ENCODE measurements around the gene HACD2. TPM values are rescaled to one million over a fixed set of nuclear protein-coding genes. Genes with fewer than 3 reads are reported as not detected.
A peak's percentile ranks its signal among the peaks of the same experiment; 100 is the strongest.

Gene HACD2, protein sequence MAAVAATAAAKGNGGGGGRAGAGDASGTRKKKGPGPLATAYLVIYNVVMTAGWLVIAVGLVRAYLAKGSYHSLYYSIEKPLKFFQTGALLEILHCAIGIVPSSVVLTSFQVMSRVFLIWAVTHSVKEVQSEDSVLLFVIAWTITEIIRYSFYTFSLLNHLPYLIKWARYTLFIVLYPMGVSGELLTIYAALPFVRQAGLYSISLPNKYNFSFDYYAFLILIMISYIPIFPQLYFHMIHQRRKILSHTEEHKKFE
- total RNA-seq (38.3 TPM), polyA plus RNA-seq (15.0 TPM)

DNA sequence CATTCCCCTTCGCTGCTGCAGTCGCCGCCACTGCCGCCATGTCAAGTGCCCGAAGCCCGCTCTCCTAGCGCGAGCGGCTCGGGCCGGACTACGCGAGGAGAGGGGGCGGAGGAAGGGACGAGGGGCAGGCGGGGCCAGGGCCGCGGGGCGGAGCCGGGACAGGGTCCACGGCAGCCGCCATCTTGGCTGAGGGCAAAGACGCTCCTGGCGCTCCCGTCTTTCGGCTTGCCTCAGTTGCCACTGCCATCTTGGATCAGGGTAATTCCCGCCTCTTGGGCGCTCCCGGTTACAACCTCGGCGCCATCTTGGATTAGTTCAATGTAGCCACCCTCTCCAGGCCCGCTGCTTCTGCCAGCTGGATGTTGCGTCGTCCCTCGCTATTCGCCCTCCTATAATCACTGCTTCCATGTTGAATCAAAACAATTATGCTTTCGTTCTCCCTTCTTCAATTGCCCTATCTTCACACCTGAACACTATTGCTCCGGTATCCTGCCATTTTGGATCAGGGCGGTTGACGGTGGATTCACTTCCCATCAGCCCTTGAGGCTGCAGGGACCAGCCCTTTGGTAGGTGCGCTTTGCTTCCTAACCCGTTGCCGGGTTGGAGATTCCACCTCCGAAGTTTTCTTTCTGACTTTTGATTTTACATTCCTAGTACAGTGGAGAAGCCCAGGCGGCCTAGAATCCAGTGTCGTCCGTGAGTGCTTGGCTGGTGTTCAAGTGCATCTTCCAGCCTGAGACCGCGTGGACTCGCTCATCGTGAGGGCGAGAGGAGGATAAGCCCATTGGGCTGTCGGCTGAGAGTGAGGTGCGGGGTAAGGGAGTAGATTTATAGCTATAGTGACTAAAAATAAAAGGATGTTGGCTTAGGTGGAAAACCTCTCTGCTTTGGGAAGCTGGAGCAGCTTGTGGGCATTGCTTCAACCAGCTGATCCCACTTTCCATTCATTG lies at the start of gene HACD2:
Gene HACD2, minus strand, starts transcription at position 66 of the 950 bp plus-strand sequence. Its CDS starts 26 bp downstream, at position 40.
- Histone ChIP-seq H3K4me3 (ENCODE audit: low read depth, low read length) (peak within 1 kb of the TSS; percentile 60), H3K27ac (ENCODE audit: low read depth) (peak within 1 kb of the TSS; percentile 71), H3K4me1 (ENCODE audit: insufficient read depth) (peaks cover 4% of the 10 kb centered on the region), H3K36me3 (ENCODE audit: insufficient read depth) (peaks cover 3% of the 10 kb centered on the region)
- under 1% methylated on average over 54 of the region's 54 CpGs for WGBS
- peak; percentile 96 for DNase-seq (ENCODE audit: extremely low spot score)

DNA sequence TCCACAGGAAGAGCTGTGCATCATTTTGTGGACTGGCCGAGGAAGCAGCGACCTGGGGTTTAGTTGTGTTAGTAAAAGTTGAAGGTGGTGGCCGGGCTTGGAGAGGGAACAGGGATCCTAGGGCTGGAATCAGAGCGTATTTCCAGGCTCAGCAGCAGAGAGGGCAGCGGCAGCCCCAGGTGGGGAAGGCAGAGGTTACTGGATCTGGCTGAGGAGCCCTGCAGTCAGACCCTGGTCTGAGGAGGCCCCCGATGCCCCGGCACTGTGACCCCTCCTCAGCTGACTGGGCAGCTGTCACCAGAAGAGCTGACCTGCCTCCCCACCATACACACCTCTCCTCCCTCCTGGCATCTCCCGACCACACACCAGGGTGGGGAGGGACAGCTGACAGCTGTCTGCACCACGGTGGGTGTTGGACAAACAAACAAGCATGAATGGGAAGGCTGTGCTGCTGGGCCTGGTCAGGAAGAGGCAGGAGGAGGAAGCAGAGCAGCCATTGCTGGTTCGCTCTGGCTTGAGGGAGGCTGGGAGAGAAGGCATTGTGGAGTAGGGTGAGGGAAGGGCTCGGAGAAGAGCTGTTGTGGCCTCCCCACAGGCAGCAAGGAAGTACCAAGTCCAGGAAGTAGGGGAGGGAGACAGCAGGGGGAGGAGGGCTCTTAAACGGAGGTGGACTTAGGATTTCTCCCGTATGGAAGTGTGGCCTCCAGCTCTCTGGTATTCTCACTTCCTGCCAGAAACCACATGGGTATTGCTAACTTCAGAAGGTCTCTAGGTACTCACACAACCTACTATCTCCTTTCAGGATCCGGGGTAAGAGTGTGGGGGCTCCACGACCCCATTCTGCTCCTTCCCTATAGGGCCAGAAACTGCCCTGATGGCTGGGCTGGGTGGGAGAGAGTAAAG lies 49.5 kb upstream of the HACD2 start:
- 60% methylated on average over 15 of the region's 15 CpGs for whole genome bisulfite sequencing
- Histone ChIP-seq H3K27ac (ENCODE audit: low read depth) (no peak overlapping the region), H3K4me3 (ENCODE audit: low read depth, low read length) (no peak overlapping the region), H3K36me3 (ENCODE audit: insufficient read depth) (no peaks in the 10 kb centered on the region), H3K4me1 (ENCODE audit: insufficient read depth) (no peaks in the 10 kb centered on the region)
- no peak for DNase-seq (ENCODE audit: extremely low spot score)

DNA sequence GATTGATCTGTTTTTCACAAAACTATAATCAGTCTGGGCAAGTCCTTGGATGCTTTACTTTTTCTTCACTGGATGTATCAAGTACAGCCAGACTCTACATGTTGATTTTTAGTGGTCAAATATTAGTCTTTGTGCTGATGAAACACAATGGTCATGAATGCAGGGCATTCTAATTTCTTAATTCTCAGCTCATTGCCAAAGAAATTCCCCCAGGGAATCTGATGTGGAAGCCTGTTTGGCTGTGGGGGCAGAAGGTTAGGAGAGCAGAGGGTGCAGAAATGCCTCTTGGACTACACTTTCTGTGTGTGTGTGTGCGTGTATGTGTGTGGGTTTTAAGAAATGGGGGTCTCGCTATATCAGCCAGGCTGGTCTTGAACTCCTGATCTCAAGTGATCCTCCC lies 48.7 kb upstream of the HACD2 start:
- whole genome bisulfite sequencing = 77% methylated on average over 2 of the region's 2 CpGs
- H3K36me3 ChIP-seq (ENCODE audit: insufficient read depth) = no peaks in the 10 kb centered on the region

DNA sequence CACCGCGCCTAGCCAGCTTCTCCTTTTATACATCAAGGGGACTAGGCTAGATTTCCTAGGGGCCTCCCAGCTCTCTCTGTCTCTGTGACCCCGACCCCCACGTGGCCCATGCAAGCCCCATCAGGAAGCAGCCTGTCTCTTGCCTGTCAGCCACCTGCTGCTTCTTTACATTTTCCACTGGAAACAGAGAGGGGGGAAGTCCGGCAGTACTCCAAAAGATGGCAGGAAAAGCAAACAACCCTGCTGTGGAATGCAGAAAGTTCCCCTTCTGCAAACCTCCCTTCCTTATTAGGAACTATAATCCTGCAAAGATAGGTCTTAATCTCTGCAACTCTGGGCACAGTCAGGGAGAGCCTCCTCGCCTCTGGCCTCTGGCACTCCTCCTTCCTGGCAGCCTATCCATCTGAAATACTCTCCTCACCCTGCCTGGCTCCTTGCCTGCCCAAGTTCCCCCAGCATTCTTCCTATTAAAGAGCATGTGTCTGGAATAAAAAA lies 47.4 kb upstream of the HACD2 start:
- Histone ChIP-seq H3K4me3 (ENCODE audit: low read depth, low read length) (no peak overlapping the region), H3K27ac (ENCODE audit: low read depth) (no peak overlapping the region), H3K4me1 (ENCODE audit: insufficient read depth) (no peaks in the 10 kb centered on the region), H3K36me3 (ENCODE audit: insufficient read depth) (no peaks in the 10 kb centered on the region)
- WGBS = 24% methylated on average over 6 of the region's 6 CpGs
- DNase-seq (ENCODE audit: extremely low spot score) = no peak

More for the DNA sequence above, 48.7 kb upstream of the HACD2 start:
- no peaks in the 10 kb centered on the region for H3K4me1 ChIP-seq (ENCODE audit: insufficient read depth)
- H3K27ac ChIP-seq (ENCODE audit: low read depth) = no peak overlapping the region
- no peak for DNase-seq (ENCODE audit: extremely low spot score)
- no peak overlapping the region for H3K4me3 ChIP-seq (ENCODE audit: low read depth, low read length)

DNA sequence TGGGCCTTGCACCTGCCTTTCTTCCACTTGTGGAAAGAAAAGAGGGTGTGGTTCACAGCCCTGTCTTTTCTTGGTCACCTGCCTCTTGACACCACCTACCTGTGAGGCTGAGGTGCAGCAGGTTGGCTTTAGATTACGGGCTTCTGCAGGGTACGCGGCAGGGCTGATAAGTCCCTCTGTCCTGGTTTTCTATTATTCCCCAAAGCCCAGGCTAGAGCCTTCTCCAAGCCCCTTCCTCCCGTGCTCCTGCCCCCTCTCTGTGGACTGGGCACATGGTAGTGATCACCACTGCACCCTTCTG lies 44.8 kb upstream of the HACD2 start:
- Histone ChIP-seq H3K4me1 (ENCODE audit: insufficient read depth) (no peaks in the 10 kb centered on the region), H3K4me3 (ENCODE audit: low read depth, low read length) (no peak overlapping the region), H3K27ac (ENCODE audit: low read depth) (no peak overlapping the region), H3K36me3 (ENCODE audit: insufficient read depth) (no peaks in the 10 kb centered on the region)
- DNase-seq (ENCODE audit: extremely low spot score) = no peak
- WGBS = 91% methylated on average over 4 of the region's 4 CpGs

DNA sequence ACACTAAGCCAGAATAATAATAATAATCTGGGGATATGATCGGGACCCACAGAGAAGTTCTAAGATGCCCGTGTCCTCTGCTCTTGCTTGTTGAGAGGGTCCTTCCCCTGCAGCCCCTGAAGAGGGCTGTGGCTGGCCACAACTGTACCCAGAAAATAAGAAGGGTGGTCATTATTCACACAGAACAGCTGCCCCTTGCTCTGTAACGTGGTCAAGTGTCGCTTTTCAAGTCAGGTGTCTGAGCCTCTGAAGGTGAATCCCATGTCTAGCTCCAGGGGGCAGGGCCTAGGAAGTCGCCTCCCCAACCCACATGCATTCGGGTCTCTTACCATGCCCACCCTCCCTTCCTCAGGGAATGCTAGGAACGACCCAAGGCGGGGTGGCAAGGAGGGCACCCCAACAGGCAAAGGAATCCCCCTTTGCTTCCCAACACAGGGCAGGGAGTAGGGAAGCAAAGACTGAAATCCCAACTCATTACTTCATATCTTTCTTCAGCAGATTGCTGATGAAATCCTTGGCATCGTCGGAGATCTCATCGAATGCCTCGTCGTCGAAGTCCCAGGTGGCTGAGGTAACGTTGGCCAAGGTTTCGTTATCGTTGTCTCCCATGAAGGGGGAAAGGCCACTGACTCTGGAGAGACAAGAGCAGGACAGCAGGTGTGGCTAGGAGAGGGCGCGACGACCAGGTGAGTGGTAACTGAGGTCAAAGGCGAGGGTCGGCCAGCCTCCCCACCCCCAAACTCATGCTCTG lies 44.3 kb upstream of the HACD2 start:
- H3K27ac ChIP-seq (ENCODE audit: low read depth) = no peak overlapping the region
- 90% methylated on average over 22 of the region's 22 CpGs for WGBS
- no peak overlapping the region for H3K4me3 ChIP-seq (ENCODE audit: low read depth, low read length)
- no peaks in the 10 kb centered on the region for H3K4me1 ChIP-seq (ENCODE audit: insufficient read depth)
- no peak for DNase-seq (ENCODE audit: extremely low spot score)
- H3K36me3 ChIP-seq (ENCODE audit: insufficient read depth) = no peaks in the 10 kb centered on the region

DNA sequence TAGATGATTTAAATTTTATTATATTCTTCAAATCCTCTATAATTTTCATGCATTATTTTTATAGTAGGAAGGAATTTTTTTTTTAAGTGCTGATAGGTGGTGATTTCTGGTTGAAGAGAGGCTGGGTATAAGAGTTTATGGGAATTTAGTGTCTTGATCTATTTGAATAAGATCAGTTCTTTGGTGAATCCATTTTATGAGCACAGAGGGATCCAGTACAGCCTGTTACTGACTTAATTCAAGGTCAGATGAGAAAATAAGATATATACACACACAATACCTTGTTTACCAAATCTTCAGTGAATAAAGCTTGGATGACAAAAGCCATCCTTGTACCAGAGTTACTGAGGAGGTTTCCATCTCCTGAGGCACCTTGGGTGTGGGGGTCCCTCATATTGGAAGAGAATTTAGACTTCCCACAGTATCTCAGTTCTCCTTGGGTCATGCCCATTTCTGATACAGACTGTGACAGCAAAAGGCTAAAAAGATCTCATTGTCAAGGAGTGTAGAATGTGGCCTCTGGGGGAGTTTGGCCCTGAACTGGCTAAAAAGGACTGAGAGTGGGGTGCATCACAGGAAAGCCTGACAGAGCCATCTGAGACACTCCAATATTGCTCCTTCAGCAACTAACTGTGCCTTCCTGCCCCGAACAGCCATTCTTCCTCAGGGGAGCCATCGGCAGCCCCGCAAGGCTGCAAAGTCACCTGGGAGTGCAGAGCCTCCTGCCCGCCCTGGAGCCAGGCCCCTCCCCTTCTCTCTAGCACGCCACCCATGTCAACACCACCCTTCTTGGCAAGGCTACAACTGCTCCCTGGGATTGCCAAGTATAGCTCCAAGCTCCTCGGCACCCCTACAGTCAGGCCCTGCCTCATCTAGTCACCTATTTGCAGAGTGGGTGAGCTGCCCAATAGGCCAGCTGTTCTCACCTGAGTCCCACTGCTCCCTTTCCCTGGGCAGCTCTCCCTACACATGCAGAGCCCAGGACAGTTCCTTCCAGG lies 43.1 kb upstream of the HACD2 start:
- no peak overlapping the region for H3K27ac ChIP-seq (ENCODE audit: low read depth)
- no peaks in the 10 kb centered on the region for H3K4me1 ChIP-seq (ENCODE audit: insufficient read depth)
- 64% methylated on average over 6 of the region's 6 CpGs for WGBS
- no peak overlapping the region for H3K4me3 ChIP-seq (ENCODE audit: low read depth, low read length)
- DNase-seq (ENCODE audit: extremely low spot score) = no peak
- H3K36me3 ChIP-seq (ENCODE audit: insufficient read depth) = no peaks in the 10 kb centered on the region

DNA sequence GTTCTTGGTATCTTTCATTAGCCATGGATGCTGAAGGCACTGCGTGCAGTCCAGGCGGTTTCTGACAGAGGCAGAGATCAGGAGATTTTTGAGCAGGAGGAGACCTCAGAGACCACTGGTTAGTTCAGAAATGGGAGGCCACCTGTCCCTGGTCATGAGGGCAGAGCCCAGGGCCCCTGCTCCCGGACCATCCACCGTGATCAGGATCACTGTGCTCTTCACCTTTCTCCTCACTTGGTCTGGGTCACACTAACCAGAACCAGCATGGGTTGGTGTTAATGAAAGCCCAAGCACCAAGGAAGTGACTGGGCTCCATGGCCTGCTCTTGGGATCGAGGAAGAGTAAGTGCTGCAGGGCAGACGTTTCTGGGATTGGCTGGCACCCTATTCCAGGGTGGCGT lies 42.0 kb upstream of the HACD2 start:
- Histone ChIP-seq H3K27ac (ENCODE audit: low read depth) (no peak overlapping the region), H3K36me3 (ENCODE audit: insufficient read depth) (no peaks in the 10 kb centered on the region)
- 85% methylated on average over 7 of the region's 7 CpGs for WGBS

DNA sequence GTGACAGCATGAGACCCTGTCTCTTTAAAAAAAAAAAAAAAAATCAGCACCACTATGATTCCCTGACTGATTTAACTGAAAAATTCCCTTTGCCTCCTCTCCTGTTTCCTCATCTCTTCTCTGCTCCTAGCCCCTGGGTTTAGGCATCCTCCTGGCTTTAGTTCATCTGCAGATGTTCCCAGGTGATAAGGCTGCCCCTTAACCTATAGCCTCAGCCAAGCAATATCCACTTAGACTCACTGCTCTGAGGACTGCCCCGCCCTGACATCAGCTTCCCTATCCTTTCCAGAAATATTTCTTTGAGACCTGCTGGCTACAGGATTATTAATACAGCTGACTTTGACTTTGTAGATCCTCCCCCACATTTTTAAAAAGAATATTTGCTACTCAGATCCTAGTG lies 39.4 kb upstream of the HACD2 start:
- Histone ChIP-seq H3K4me1 (ENCODE audit: insufficient read depth) (no peaks in the 10 kb centered on the region), H3K4me3 (ENCODE audit: low read depth, low read length) (no peak overlapping the region), H3K27ac (ENCODE audit: low read depth) (no peak overlapping the region), H3K36me3 (ENCODE audit: insufficient read depth) (no peaks in the 10 kb centered on the region)
- no peak for DNase-seq (ENCODE audit: extremely low spot score)
- WGBS = 92% methylated on average over 1 of the region's 1 CpG

More for the DNA sequence above, 42.0 kb upstream of the HACD2 start:
- no peak overlapping the region for H3K4me3 ChIP-seq (ENCODE audit: low read depth, low read length)
- no peaks in the 10 kb centered on the region for H3K4me1 ChIP-seq (ENCODE audit: insufficient read depth)
- DNase-seq (ENCODE audit: extremely low spot score) = no peak

DNA sequence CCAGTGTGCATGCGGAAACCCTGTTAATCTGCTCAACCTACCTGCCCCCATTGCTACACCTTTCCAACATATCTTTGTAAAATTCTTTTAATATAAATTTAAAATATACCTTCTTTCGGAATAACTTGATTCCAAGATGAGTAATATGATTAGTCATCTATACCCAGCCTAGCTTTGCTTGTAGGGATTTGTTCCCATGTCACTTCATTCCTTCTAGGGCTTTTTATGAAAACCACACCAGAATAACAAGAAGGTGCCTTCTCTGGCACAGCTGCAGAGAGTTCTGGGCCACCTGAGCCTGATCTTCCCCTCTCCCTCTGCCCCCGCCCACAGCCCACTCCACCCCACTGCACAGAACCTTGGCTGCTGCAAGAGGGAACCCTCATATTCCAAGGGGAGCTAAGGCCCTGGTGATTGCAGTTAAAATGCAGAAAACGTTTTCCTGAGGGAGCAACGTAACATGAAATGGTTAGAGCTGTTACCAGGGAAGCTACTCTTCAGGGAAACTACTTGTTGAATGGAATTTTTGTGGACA lies 38.6 kb upstream of the HACD2 start:
- 79% methylated on average over 5 of the region's 5 CpGs for WGBS
- no peak overlapping the region for H3K4me3 ChIP-seq (ENCODE audit: low read depth, low read length)
- no peak for DNase-seq (ENCODE audit: extremely low spot score)
- H3K27ac ChIP-seq (ENCODE audit: low read depth) = no peak overlapping the region
- no peaks in the 10 kb centered on the region for H3K36me3 ChIP-seq (ENCODE audit: insufficient read depth)
- no peaks in the 10 kb centered on the region for H3K4me1 ChIP-seq (ENCODE audit: insufficient read depth)

DNA sequence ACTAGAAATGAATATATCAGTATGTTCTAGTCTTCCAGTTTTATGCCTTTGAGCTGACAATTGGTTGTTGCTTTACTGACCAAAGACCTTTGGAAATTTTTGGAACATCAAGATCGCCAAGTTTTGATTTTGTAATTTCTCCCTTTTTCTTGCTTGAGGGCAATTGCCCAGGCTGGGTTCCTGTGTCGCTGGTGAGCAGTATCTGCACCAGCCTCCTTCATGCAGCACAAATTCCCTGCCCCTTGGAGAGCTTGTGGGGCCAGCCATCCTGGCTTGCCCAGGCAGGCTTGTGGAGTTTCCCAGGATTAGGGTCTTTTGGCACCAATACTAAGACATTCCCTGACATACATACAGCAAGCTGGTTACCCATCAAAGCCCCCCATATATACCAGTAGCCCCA lies 37.9 kb upstream of the HACD2 start:
- Histone ChIP-seq H3K36me3 (ENCODE audit: insufficient read depth) (no peaks in the 10 kb centered on the region), H3K4me1 (ENCODE audit: insufficient read depth) (no peaks in the 10 kb centered on the region), H3K4me3 (ENCODE audit: low read depth, low read length) (no peak overlapping the region), H3K27ac (ENCODE audit: low read depth) (no peak overlapping the region)
- no peak for DNase-seq (ENCODE audit: extremely low spot score)
- WGBS = 77% methylated on average over 2 of the region's 2 CpGs

DNA sequence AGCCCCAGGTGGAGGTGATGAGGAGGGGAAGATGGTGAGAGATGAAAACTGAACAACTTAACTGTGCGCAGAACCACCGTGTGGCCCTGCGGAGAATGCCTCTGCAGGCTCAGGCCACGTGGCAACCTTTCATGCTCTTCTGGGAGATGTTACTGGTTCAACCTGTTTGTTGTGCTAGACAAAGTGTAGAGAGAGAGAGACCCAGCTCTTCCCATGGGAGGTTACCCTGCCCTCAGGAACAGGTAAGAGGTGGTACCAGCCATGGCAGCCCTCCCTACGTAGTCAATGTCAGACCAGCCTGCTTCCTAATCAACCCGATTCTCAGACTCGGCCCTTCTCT lies 37.0 kb upstream of the HACD2 start:
- Histone ChIP-seq H3K27ac (ENCODE audit: low read depth) (no peak overlapping the region), H3K36me3 (ENCODE audit: insufficient read depth) (no peaks in the 10 kb centered on the region), H3K4me3 (ENCODE audit: low read depth, low read length) (no peak overlapping the region), H3K4me1 (ENCODE audit: insufficient read depth) (no peaks in the 10 kb centered on the region)
- no peak for DNase-seq (ENCODE audit: extremely low spot score)
- WGBS = 69% methylated on average over 7 of the region's 7 CpGs

All from urinary bladder (tissue), 4 donors.